Measurements from ENCODE around the gene DNLZ. TPM values are rescaled to one million over a fixed set of nuclear protein-coding genes. Genes with fewer than 3 reads are reported as not detected.

DNLZ gene
- polyA plus RNA-seq, 1 of the 3 experiments (the other 2 are of a cell fraction): 40.6 TPM

GRCh38 chr9:136338511-136338910, 25.0 kb downstream of the DNLZ start:
- Histone ChIP-seq H3K27ac (ENCODE audit: low read depth in 2 of 2, low read length in 1 of 2) (no peak overlapping the region), H3K4me3 (ENCODE audit: low read depth in 2 of 2, low read length in 1 of 2) (no peak overlapping the region), H3K9me2 (no peaks in the 10 kb centered on the region), H3K79me2 (ENCODE audit: insufficient read depth) (no peaks in the 10 kb centered on the region), H4K20me1 (ENCODE audit: insufficient read depth) (peaks cover 2% of the 10 kb centered on the region; the same call in 1 of the 2 replicates), H3K4me2 (no peak overlapping the region), H3K36me3 (replicated peaks in 1 of 2; ENCODE audit: control insufficient read depth in 1 of 2, insufficient read depth in 2 of 2, low read length in 1 of 2) (peaks cover 0 to 57% of the 10 kb centered on the region in 2 experiments), H2AFZ (ENCODE audit: low read depth) (no peak overlapping the region), H3K4me1 (ENCODE audit: control insufficient read depth in 1 of 2, insufficient read depth in 2 of 2, low read depth in 1 of 2, low read length in 1 of 2) (no peaks in the 10 kb centered on the region; a peak in 1 of 4 replicates), H3K9me3 (no peaks in the 10 kb centered on the region), H3F3A (replicated peaks; ENCODE audit: insufficient read depth) (no peaks in the 10 kb centered on the region), H3K9ac (no peak overlapping the region), H3K27me3 (ENCODE audit: insufficient read depth) (no peaks in the 10 kb centered on the region)
- no peak for DNase-seq
- CTCF ChIA-PET: interaction anchor here (0.9 to 2.6 kb wide), 5 partner anchors 8 to 63 kb away, joined by 3 to 11 read pairs (median 7); no protein-coding TSS in a partner anchor
- WGBS (ENCODE audit: low lambda C conversion rate): 100% methylated on average over 7 of the region's 25 CpGs
- no peak for TF ChIP-seq MEF2A (IDR thresholded peaks at IDR 0.05; ENCODE audit: borderline replicate concordance, low read depth)
- POLR2A ChIA-PET: no interaction called here

GRCh38 chr9:136337416-136338395, 25.8 kb downstream of the DNLZ start:
- H3K27ac ChIP-seq (ENCODE audit: low read depth in 2 of 2, low read length in 1 of 2): no peak overlapping the region
- DNase-seq: no peak
- ChIA-PET CTCF (interaction anchor here (0.7 to 2.6 kb wide), 6 partner anchors 9 to 26 kb away, joined by 3 to 11 read pairs (median 3); no protein-coding TSS in a partner anchor), POLR2A (no interaction called here)
- no peak overlapping the region for H3K9ac ChIP-seq
- 99% methylated on average over 13 of the region's 43 CpGs for WGBS (ENCODE audit: low lambda C conversion rate)
- peaks cover 8% of the 10 kb centered on the region for H4K20me1 ChIP-seq (ENCODE audit: insufficient read depth)
- H3K27me3 ChIP-seq (ENCODE audit: insufficient read depth): no peaks in the 10 kb centered on the region
- TF ChIP-seq JUND (IDR thresholded peaks at IDR 0.05) (no peak), GATA2 (CRISPR knock-in tag; IDR thresholded peaks at IDR 0.05) (no peak), CTCF (IDR thresholded peaks at IDR 0.05) (no peak), PBX3 (IDR thresholded peaks at IDR 0.05) (no peak), RCOR1 (IDR thresholded peaks at IDR 0.05; ENCODE audit: low read length) (no peak), POLR2AphosphoS5 (IDR thresholded peaks at IDR 0.05; ENCODE audit: low read depth, low read length) (no peak), TEAD4 (IDR thresholded peaks at IDR 0.05; ENCODE audit: borderline replicate concordance, insufficient read depth) (no peak), MAX (IDR thresholded peaks at IDR 0.05; ENCODE audit: low read depth) (no peak), YY1 (IDR thresholded peaks at IDR 0.05; ENCODE audit: low read depth) (no peak), RFX5 (IDR thresholded peaks at IDR 0.05; ENCODE audit: low read length) (no peak), EZH2phosphoT487 (IDR thresholded peaks at IDR 0.05; ENCODE audit: borderline replicate concordance, low read depth) (no peak), IRF3 (IDR thresholded peaks at IDR 0.05; ENCODE audit: low read depth, low read length) (no peak), RXRA (IDR thresholded peaks at IDR 0.05; ENCODE audit: borderline replicate concordance, low read depth) (no peak), TAF1 (IDR thresholded peaks at IDR 0.05; ENCODE audit: borderline replicate concordance, low read depth, low read length) (no peak)
- no peak overlapping the region for H3K4me2 ChIP-seq
- H3K9me2 ChIP-seq: no peaks in the 10 kb centered on the region
- no peaks in the 10 kb centered on the region for H3K9me3 ChIP-seq
- no peak overlapping the region for H2AFZ ChIP-seq (ENCODE audit: low read depth)
- peaks cover 0 to 50% of the 10 kb centered on the region in 2 experiments for H3K36me3 ChIP-seq (replicated peaks in 1 of 2; ENCODE audit: control insufficient read depth in 1 of 2, insufficient read depth in 2 of 2, low read length in 1 of 2)
- H3K79me2 ChIP-seq (ENCODE audit: insufficient read depth): peaks cover 7% of the 10 kb centered on the region; the same call in 1 of the 2 replicates
- H3K4me1 ChIP-seq (ENCODE audit: control insufficient read depth in 1 of 2, insufficient read depth in 2 of 2, low read depth in 1 of 2, low read length in 1 of 2): no peaks in the 10 kb centered on the region; a peak in 1 of 4 replicates
- H3K4me3 ChIP-seq (ENCODE audit: low read depth in 2 of 2, low read length in 1 of 2): no peak overlapping the region
- H3F3A ChIP-seq (replicated peaks; ENCODE audit: insufficient read depth): no peaks in the 10 kb centered on the region

Data from SK-N-SH (cell line).